ENCODE results near the gene ARID3B.

The ARID3B gene

DNA sequence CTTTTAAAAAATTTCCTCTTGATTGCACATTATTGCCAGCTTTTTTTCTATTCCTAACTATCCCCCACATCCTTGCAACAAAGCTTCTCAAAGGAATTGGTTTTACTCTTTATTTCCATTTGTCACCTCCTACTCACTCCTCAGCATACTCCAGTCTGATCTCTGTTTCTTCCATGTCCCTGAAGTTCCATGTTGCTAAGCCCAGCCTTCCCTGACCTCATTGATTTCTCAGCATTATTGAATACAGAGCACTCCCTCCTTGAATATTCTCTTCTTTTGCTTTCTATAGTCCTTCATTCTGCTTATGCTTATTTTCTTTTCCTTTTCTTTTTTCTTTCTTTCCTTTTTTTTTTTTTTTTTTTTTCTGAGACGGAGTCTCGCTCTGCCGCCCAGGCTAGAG, 10.7 kb downstream of the ARID3B start:
- TF ChIP-seq, protein P1, sequence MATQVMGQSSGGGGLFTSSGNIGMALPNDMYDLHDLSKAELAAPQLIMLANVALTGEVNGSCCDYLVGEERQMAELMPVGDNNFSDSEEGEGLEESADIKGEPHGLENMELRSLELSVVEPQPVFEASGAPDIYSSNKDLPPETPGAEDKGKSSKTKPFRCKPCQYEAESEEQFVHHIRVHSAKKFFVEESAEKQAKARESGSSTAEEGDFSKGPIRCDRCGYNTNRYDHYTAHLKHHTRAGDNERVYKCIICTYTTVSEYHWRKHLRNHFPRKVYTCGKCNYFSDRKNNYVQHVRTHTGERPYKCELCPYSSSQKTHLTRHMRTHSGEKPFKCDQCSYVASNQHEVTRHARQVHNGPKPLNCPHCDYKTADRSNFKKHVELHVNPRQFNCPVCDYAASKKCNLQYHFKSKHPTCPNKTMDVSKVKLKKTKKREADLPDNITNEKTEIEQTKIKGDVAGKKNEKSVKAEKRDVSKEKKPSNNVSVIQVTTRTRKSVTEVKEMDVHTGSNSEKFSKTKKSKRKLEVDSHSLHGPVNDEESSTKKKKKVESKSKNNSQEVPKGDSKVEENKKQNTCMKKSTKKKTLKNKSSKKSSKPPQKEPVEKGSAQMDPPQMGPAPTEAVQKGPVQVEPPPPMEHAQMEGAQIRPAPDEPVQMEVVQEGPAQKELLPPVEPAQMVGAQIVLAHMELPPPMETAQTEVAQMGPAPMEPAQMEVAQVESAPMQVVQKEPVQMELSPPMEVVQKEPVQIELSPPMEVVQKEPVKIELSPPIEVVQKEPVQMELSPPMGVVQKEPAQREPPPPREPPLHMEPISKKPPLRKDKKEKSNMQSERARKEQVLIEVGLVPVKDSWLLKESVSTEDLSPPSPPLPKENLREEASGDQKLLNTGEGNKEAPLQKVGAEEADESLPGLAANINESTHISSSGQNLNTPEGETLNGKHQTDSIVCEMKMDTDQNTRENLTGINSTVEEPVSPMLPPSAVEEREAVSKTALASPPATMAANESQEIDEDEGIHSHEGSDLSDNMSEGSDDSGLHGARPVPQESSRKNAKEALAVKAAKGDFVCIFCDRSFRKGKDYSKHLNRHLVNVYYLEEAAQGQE (IDR thresholded peaks at IDR 0.05; ENCODE audit: insufficient read depth in 1 of 2, low read depth in 2 of 2, low read length in 2 of 2): no peak
- TF ChIP-seq SIN3A (IDR thresholded peaks at IDR 0.05; ENCODE audit: borderline replicate concordance, insufficient read depth, low read length): no peak
- TF ChIP-seq POLR2AphosphoS5 (IDR thresholded peaks at IDR 0.05; ENCODE audit: low read depth, low read length): no peak
- no peak for TF ChIP-seq TAF1 (IDR thresholded peaks at IDR 0.05; ENCODE audit: borderline replicate concordance, insufficient read depth, low read length)

DNA sequence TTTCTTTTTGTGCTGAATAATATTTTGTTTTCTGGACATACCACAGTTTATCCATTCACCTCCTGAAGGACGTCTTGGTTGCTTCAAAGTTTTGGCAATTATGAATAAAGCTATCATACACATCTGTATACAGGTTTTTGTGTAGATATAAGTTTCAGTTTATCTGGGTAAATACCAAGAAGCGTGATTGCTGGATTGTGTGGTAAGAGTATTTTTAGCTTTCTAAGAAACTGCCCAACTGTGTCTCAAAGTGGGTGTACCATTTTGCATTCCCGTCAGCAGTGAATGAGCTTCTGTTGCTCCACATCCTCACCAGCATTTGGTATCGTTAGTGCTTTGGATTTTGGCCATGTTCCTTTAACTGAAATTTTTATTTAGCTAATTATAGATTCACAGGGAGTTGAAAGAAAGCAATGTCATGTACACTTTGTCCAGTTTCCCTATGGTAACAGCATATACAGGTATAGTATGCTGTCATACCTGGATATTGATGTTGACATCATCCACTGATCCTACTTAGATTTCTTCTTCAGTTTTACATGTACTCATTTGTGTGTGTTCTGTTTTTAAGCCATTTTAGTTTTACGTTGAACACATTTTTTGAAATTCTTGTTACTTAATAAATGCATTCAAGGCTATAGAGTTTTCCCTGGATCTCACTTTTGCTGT, 11.9 kb downstream of the ARID3B start:
- no peak for TF ChIP-seq SIN3A (IDR thresholded peaks at IDR 0.05; ENCODE audit: borderline replicate concordance, insufficient read depth, low read length)

DNA sequence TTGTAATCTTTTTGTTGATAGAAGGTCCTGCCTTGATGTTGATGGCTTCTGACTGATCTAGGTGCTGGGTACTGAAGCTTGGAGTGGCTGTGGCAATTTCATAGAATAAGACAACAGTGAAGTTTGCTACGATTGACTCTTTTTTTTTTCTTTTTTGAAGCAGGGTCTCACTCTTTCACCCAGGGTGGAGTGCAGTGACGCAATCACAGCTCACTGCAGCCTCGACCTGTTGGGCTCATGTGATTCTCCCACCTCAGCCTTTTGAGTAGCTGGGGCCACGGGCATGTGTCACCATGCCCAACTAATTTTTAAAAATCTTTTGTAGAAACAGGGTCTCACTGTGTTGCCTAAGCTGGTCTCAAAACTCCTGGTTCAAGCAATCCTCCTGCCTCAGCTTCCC, 14.2 kb downstream of the ARID3B start:
- TF ChIP-seq POLR2AphosphoS5 (IDR thresholded peaks at IDR 0.05; ENCODE audit: low read depth, low read length): no peak
- no peak for TF ChIP-seq TAF1 (IDR thresholded peaks at IDR 0.05; ENCODE audit: borderline replicate concordance, insufficient read depth, low read length)
- no peak for TF ChIP-seq SIN3A (IDR thresholded peaks at IDR 0.05; ENCODE audit: borderline replicate concordance, insufficient read depth, low read length)
- TF ChIP-seq, protein P1 (IDR thresholded peaks at IDR 0.05; ENCODE audit: insufficient read depth in 1 of 2, low read depth in 2 of 2, low read length in 2 of 2): no peak
- TF ChIP-seq FOXP2 (optimal IDR thresholded peaks at IDR 0.05; ENCODE audit: borderline replicate concordance, extremely low read depth, extremely low read length, insufficient read depth): no peak

DNA sequence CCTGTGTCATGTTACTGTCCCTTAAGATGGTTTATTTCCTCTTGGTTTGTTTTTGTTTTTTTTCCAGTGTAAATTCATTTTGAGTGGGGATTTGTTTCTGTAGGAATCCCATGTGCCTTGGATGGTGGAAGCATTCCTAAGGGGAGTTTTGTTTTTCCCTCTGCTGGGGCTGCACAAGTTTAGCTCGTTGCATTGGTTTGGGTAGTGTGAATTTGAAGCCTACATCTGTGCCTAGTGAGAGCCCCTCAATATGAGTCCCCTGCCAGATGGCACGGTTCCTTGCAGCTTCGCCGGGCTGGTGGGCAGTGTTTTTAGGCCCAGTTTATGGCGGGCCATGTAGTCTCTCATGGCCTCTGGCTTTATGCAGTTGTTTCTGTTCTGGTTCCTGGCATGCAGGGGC, 17.7 kb downstream of the ARID3B start:
- TF ChIP-seq, protein P1 (IDR thresholded peaks at IDR 0.05; ENCODE audit: insufficient read depth in 1 of 2, low read depth in 2 of 2, low read length in 2 of 2): no peak
- no peak for TF ChIP-seq POLR2AphosphoS5 (IDR thresholded peaks at IDR 0.05; ENCODE audit: low read depth, low read length)
- TF ChIP-seq SIN3A (IDR thresholded peaks at IDR 0.05; ENCODE audit: borderline replicate concordance, insufficient read depth, low read length): no peak
- no peak for TF ChIP-seq FOXP2 (optimal IDR thresholded peaks at IDR 0.05; ENCODE audit: borderline replicate concordance, extremely low read depth, extremely low read length, insufficient read depth)

DNA sequence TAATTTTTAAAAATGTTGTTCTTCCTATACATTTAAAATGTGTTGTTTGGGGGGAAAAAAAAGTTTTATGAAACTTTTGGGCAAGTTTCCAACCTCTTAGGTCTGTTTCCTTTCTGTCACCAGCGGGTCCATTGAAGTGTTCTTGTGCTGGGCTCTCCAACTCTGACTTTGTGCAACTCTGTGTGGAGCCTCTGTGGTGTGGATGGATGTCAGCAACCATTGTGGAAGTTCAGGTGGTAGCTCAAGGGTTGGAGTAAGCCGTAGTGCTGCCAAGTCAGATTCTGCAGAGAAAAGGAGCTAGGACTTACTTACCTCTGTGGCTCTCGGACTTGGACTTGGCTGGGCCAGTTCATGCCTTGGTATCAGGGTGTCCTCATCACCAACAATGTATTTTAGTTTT, 22.4 kb downstream of the ARID3B start:
- TF ChIP-seq, protein P1 (IDR thresholded peaks at IDR 0.05; ENCODE audit: insufficient read depth in 1 of 2, low read depth in 2 of 2, low read length in 2 of 2): no peak
